ENCODE measurements around the gene CHST8.

The CHST8 gene

DNA sequence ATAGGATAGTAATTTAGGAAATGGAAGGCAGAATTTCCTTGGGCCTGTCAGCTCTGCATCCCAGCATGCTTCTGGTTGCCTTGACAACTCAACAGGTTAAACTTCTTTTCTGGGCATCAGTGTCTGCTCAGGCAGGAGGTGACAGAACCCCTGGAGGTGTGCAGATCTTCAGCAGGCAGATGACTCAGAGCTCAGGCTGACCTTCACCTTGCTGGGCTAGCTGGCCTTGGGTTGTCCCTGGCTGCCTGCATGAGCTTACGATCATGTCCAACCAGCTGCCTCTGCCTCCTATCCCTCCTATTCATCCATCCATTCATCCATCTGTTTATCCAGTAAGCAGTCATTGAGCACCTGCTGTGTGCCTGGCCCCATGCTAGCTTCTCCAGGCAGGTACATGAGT lies 93.7 kb downstream of the CHST8 start:
- DNase-seq (ENCODE audit: low read depth): no peak

DNA sequence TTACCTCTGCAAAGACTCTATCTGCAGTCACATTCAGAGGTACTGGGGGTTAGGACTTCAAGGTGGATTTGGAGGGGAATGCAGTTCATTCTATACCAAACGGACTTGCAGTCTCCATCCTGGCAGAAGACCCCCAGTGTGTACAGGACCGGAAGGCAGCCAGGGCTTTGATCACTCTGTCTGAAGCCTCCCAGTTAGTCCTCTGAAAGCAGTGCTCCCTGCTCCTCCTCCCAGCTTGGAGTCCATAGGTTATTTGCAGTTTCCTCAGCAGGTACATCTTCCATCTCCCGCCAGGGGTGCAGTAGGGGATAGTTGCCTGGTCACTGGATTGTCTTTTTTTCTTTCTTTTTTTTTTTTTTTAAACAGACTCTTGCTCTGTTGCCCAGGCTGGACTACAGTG lies 96.1 kb downstream of the CHST8 start:
- DNase-seq (ENCODE audit: low read depth): no peak

DNA sequence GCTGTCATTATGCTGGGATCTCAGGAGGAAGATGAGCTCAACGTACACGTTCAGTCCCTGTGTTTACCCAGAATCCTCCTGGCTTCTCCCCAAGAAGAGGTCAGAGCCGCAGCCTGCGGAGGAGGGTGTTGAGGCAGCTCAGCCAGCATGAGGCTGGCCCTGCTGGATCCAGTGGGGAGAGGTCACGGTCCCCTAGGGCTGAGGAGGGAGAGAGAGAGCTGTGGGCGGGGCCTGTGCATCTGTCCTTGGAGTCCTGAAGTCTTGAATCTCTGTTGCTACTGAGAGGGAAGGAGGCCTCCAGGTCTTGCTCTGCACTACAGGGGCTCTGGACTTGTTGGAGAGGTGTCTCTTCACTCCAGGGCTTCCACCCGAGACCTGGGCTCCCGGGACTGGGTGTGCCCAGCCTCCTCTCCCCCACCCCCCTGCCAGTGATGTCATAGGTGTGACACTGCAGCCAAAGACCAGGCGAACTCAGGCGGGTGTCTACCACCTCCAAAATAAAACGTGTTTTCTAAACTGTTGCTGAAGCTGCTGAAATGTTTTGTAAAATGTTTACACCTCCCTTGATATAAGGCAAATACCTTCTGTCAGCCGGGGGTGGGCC lies 97.0 kb downstream of the CHST8 start:
- no peak for DNase-seq (ENCODE audit: low read depth)

DNA sequence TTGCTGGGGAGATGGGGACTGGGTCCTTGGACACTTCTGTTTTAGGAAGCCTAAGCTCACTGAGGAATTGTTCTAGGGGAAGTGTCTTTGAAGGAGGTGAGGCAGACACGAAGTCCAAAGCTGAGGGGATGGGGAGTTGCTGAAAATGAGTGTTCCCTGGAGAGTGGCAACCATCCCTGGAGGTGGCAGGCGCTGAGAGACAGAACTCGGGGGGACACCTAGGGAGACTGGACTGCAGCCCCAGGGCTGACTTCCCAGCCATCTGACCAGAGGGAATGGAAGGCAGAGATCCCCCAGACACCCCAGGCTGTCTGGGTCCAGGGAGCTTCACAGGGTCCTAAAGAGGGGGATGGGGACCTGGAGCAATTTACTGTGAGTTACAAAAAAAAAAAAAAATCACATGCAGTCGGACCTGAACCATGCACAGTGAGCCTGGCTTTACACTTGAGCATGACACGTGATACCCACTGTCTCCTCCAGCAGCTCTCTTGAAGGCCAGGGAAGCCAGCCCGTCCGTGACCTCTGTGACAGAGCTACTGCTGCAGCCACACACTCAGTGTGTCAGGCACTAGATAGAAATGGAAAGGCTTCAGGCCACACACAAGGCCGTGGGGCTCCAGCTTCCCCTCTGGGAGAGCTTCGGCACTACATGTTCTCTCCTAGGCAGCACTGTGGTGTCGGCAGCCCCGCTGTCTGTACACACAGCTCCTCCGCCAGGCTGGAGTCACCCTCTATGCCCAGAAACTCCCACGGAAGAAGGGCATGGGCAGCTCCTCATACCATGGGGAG lies 97.8 kb downstream of the CHST8 start:
- no peak for DNase-seq (ENCODE audit: low read depth)

DNA sequence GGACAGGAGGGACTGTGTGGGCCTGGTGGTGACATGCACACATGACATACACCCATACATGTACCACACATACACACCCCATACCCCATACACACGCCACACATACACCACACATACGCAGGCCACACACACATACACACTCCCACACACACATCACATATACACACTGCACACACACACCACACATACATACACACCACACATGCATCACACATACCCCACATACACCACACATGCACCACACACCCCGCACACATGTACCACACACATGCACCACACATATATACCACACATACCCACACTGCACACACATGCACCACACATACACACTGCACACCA lies 98.4 kb downstream of the CHST8 start:
- DNase-seq (ENCODE audit: low read depth): no peak

DNA sequence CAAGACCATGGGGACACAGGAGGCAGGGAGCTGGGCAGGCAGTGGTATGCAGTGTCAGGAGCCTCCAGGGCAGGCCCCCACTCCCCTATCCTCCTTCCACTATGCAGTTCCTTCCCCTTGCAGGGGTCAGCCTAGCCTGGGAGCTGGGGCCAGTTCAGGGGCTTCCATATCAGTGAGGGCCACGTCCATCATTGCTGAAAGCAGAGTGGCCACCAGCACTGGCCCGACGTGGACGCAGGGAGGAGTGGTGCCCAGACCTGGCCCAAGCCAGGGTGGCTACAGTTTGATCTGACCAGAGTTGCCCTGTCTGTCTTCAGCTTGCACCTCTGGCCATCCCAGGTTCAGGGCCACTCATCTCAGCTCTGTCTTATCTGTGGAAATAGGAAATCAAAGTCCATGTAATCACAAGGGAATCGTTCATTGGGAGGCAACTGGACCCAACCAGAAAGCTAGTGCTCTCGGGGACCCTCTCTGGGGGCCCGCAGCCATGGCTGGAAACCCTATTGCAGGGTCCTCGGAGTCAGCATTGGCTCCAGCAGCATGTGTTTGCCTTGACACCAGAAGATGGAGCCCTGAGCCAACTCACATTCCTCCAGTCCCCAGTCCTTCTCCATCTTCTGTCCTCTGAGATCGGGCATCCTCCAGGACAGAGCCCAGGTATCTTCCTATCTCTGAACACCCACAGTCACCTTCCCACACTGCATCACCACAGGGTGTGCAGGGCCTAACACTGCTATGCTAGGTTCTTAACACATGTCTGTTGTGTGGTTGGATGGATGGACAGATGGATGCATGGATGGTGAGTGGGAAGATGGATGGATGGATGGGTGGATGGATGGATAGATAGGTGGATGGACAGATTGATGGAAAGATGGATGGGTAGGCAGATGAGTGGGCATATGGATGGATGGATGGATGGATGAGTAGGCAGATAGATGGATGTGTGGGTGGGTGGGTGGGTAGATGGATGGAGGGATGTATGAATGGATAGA lies 99.2 kb downstream of the CHST8 start:
- no peak for DNase-seq (ENCODE audit: low read depth)

DNA sequence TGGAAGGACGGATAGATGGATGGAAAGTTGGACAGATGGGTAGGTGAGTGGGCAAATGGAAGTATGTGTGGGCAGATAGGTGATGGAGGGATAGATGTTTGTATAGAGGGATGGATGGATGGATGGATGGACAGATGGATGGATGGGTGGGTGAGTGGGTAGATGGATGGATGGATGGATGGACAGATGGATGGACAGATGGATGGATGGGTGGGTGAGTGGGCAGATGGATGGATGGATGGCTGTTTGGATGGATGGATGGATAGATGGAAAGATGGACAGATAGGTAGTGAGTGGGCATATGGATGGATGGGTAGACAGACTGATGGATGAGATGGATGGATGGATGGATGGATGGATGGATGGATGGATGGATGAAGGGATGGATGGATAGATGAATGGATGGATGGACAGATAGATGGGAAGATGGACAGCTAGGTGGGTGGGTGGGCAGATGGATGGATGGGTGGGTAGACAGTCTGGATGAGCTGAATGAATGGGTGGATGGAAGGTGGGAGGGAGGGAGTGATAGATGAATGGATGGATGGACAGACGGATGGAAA lies 100.1 kb downstream of the CHST8 start:
- no peak for DNase-seq (ENCODE audit: low read depth)

DNA sequence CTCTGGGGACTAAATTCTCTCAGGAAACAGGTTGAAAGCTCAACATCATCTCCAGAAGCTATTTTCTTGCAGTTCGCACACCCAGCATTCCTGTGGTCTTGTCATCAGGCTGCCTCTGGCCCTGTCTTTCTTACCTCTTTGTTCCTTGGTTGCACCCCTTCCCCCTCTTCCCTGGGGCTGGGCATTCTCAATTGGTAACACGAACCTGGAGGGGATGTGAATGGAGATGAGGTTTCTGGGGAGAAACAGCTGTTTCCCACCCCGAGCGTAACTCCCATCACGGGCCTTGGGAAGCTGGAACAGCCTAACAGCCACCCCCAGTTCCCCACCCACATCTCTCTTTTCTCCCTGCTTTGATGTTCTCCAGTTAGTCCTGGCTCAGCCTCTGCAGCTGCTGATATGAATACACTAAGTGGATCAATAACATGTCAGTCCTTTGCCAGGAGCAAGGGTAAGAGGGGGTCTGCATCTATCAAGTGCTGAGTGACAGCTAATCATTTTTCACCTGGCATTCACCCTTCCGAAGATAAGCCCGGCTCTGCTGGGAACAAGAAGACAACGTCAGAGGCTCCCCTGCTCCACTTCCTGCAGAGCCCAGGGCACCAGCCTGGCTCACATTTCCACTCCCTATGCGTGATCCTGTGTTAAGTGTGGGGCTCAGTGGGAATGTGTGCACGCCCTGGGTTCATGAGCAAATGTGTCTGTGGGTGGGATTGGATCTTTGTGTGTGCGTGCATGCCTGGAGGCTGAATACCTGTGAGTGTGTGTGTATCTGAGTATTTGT lies 100.9 kb downstream of the CHST8 start:
- no peak for DNase-seq (ENCODE audit: low read depth)

DNA sequence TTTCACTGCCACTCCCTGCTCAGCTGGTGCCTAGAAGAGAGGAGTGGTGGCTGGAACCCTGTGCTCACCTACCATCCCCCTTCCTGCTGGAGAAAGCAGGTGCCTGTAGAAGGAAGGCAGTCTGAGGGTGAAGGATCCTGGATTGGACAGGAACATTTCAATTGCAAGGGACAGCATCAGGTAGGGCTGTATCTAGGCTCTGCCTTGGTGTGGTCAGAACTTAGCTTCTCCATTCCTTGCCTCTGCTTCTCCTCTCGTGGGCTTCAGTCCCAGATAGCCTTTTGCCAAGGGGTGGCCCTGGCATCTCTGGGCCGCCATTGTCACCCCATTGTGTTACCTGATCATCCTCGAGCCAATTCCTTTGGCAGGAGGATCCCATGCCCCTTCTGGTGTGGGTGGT lies 101.8 kb downstream of the CHST8 start:
- DNase-seq (ENCODE audit: low read depth): no peak

DNA sequence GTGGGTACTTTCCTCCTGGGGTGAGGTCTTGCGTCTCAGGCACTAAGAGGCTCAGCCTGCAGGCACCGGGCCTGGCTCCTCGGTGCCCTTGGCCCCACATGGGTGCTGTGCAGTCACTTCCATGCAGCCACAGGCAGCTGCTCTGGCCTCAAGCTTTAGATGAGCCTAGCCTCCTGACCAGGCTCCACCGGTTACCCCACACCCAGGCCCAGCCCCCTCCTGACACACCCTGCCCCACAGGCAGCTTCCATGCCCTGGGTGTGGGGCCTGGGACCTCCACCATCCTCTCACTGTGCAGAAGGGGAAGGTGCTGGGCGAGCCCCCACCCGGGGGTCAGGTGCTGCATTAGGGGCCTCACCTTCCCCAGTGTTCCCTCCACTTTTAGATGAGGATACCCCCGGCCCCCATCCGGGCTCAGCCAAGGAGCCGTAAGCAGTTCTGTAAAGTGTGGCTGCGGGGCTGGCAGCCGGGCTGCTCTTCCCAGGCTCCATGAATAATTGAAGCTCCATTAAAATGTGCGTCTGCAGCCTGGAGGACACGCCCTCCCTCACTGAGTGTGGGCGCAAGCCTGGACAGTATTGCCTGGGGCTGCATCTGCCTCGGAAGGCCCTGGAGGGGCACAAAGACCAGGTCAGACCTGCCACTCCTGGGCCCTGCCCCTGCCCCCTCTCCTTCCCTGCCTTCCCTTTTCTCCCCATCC lies 102.4 kb downstream of the CHST8 start:
- DNase-seq (ENCODE audit: low read depth): no peak

DNA sequence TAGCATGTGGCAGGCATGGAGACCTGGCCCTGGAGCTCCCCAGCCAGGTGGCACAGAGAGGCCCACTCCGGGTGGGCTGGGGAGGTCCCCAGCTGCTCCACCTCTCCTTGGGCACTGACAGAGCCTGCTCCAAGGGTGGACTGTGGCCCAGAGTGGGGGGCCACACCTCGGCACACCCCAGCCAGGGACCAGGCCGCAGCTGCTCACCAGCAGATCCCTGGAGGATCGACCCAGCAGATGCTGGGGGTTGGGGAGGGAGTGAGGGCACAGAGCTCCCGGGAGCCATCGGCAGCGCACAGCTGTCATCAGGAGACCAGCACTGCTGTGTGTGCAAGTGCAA lies 102.9 kb downstream of the CHST8 start:
- no peak for DNase-seq (ENCODE audit: low read depth)

DNA sequence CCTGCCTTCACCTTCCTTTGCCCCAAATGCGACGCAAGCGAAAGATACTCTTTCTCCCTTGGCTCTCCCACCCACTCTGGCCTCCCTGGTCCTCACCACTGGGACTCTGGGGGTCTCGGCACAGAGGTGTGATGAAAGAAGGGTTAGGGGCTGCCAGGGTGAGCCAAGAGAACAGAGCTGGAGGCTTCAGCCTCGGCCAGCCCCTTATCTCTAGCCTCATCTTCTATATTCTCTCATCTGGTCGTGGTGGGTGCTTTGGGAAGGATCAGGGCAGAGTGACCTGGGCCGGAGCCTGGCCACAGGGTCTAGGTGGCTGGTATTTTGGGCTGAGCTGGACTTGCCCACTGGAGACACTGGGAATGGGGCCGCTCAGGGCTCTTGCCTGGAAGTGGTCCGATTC lies 103.8 kb downstream of the CHST8 start:
- DNase-seq (ENCODE audit: low read depth): no peak

DNA sequence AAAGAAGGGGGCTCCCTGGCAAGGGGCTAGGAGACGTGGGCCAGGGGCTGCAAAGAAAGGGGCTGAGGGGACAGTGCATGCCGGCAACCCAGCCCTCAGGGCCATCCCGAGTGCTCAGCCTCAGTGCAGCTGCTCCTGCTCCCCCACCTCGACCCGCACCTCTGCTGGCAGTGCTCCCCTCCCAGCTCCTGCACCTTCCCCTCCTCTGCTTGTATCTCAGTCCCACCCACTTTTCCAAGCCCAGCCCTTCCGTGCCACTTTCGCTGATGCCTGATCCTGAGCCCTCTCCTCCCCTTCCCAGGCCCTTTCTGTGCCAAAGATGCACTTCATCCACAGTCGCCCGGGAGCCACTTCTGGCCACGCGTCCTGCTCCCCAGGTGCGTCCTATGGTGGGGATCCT lies 105.0 kb downstream of the CHST8 start:
- DNase-seq (ENCODE audit: low read depth): no peak

DNA sequence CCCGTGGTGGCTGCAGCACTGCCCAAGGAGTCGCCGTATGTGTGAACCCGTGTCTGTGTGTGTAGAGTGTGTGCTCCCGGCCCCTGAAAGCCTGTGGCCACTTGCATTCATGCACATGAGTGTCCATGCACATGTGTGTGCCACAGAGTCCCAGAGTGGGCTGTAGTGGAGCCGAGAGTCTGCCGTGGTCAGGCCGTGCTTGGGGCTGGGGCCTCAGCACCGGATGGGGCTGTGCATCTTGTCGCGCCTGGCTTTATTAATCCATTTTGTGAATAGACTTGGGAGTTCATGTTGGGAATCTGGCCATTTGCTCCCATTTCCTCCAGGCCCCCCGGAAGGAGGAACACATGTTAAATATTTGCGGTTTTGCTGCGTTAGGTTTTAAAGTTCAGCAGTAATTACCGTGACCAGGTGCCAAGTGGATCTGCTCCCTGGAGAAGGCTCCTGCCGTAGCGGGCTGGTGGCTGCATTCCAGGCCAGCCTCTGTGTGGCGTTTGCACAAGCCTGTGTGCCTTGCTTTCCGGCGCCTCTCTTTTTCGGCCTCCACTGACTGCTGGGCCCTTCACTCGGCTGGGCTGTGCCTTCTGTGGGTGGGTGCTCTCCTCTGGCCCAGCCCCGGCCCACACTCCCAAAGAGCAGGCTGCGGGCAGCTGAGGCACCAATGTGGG lies 105.7 kb downstream of the CHST8 start:
- no peak for DNase-seq (ENCODE audit: low read depth)

DNA sequence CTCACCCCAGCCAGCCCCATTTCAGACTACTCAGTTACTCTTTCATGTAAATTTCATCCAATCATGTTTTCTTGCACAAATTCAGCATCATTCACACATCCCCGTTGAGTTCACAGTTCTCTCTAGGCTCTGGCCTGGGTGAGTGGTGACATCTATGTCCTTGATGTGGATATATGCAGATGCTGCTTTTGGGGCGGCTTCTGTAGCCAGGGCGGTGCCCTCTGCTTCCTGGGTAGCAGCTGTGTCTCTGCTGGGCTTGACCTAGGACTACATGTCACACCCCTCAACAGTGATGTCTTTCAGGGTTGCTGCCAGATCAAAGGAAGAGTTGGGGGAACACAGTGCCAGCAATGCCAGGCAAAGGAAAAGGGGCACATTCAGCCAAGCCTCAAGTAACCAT lies 106.4 kb downstream of the CHST8 start:
- DNase-seq (ENCODE audit: low read depth): no peak

DNA sequence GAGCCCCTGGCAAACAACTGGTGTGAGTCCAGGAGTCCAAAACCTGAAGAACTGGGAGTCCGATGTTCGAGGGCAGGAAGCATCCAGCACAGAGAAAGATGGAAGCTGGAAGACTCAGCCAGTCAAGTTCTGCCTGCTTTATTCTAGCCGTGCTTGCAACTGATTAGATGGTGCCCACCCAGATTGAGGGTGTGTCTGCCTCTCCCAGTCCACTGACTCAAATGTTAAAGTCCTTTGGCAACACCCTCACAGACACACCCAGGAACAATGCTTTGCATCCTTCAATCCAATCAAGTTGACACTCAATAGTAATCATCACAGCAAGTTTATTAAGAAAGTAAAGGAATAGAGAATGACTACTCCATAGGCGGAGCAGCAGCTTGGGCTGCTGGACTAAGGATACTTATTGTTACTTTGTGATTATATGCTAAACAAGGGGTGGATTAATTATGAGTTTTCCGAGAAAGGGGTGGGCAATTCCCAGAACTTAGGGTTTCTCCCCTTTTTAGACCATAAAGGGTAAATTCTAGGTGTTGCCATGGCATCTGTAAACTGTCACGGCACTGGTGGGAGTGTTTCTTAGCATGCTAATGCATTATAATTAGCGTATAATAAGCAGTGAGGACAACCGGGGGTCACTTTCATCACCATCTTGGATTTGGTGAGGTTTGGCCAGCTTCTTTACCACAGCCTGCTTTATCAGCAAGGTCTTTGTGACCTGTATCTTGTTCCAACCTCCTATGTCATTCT lies 109.3 kb downstream of the CHST8 start:
- DNase-seq (ENCODE audit: low read depth): no peak

DNA sequence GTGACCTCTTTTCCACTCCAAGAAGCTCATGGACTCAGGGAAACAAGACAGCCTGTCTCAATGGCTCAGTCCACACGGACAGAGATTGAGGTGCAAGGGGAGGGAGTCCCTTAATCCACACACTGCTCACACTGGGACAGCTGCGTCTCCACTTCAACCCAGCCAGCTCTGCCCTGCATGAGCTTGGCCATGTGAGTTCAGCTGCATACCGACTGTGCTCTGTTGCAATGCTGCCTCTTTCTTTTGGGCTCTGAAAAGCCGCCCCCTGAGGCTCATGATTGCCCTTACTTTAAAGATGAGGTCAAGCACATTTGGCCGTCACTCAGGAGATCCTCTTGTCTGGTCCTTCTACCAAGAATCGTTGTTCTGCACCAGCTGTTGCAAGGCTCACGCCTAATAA lies 110.1 kb downstream of the CHST8 start:
- no peak for DNase-seq (ENCODE audit: low read depth)

DNA sequence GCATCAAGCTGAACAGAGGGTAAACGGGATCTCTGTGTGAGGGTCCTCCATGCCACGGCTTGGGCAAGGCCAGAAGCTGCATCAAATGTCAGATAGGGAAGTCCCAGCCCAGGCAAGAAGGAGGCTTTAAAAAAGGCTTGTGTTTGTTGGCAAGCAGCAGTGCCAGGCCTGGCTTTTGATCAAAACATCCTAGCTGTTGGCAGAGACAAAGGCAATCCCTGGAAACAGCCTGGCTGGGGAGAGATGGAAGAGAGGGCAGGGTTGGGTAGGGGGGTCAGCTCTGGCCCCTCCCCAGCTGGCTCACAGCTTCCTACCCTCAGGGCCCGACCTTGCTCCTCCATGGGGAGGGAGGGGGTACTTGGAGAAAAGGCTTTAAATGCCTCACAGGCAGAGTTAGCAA lies 113.2 kb downstream of the CHST8 start:
- no peak for DNase-seq (ENCODE audit: low read depth)

DNA sequence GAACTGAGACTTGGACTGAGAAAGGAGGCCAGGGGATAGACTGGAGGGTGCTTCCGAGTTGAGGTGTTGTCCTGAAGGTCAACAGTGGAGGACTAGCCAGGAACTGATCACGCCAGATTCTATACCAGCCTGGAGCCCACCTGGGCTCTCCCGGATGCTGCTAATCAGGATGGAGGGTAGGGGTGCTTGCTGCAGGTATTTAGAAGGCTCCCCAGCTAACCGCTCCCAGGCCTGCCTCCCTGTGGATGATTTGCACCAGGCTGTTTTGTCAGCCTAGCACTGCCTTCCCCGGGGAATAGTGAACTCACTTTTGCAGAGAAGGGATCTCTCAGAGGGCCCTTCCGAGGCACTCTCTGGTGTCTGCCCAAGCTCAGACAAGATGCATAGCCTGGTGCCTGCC lies 114.4 kb downstream of the CHST8 start:
- no peak for DNase-seq (ENCODE audit: low read depth)

DNA sequence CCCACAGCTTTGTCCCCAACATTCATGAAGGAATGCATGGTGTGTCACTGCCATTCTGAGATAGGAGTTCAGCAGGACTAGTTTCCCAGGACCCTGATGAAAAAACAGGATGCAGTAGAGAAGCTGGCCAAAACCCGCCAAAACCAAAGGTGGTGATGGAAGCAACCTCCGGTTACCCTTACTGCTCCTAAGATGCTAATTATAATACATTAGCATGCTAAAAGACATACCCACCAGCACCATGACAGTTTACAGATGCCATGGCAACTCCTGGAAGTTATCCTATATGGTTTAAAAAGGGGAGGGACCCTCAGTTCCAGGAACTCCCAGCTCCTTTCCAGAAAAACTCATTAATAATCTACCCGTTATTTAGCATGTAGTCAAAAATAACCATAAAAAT lies 115.0 kb downstream of the CHST8 start:
- DNase-seq (ENCODE audit: low read depth): no peak
